Activated CD4-positive, alpha-beta T cell treated with anti-CD3 and anti-CD28 coated beads for 1 hour (primary cell): ENCODE measurements around the gene SGMS1.
"Not testable (repeated sequence)": the region's sequence is repeated elsewhere in the genome, so short reads cannot be mapped to it uniquely, and the experiment has no call there.

Experiments used
- DNase-seq: peaks from one replicate; pipeline ENCODE4 v3.0.0-alpha.2; 2020

The SGMS1 gene

GRCh38 chr10:50552771-50553535, 70.8 kb downstream of the SGMS1 start:
- DNase-seq: no peak

GRCh38 chr10:50552308-50552707, 71.4 kb downstream of the SGMS1 start:
- no peak for DNase-seq

DNA sequence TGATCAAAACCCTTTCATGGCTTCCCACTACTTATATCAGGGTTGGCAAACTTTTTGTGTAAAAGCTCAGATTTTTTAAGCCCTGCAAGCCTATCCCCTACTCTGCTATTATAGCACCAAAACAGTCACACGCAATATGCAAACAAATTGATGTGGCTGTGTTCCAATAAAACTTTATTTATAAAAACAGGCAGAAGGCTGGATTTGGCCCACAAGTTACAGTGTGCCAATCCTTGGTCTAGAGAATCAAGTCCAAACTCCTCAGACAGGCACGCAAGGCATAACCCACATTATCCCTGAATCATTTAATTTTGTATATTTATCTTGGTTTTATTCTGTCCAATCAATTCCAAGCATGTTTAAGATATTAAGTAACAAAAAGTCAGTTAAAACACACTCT, 71.9 kb downstream of the SGMS1 start:
- DNase-seq: no peak

- DNase-seq: no peak
Observed at GRCh38 chr10:50550291-50550839, 73.4 kb downstream of the SGMS1 start.

GRCh38 chr10:50549186-50549585, 74.6 kb downstream of the SGMS1 start:
- not testable (repeated sequence) for DNase-seq

DNA sequence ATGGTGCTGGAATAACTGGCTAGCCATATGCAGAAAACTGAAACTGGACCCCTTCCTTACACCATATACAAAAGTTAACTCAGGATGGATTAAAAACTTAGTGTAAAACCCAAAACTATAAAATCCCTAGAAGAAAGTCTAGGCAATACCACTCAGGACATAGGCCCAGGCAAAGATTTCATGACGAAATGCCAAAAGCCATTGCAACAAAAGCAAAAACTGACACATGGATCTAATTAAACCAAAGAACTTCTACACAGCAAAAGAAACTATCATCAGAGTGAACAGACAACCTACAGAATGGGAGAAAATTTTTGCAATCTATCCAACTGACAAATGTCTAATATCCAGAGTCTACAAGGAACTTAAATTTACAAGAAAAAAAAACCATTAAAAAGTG, 75.3 kb downstream of the SGMS1 start:
- DNase-seq: not testable (repeated sequence)

DNA sequence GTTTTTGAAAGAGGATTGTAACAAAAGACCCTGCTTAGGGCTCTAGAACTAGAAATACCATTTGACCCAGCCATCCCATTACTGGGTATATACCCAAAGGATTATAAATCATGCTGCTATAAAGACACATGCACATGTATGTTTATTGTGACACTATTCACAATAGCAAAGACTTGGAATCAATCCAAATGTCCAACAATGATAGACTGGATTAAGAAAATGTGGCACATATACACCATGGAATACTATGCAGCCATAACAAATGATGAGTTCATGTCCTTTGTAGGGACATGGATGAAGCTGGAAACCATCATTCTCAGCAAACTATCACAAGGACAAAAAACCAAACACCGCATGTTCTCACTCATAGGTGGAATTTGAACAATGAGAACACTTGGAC, 77.5 kb downstream of the SGMS1 start:
- DNase-seq: not testable (repeated sequence)

DNA sequence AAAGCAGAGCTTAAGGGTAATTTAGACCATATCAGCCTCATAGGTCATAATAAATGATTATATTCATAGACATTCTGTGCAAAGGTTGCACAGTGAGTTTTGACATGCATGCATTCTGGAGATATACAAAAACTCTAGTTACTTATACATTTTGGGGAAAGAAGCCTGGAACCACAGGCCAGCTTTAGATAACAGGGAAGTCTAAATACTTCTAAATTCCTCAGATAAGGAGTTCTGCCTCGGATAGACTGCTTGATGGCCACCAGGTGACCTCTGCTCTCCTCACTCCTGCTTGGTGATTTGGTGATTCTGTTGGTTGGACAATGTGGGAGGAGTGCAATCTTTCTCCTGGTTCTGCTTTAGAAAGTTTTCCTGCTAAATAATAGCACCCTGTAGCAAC, 77.9 kb downstream of the SGMS1 start:
- no peak for DNase-seq

GRCh38 chr10:50544857-50545429, 78.8 kb downstream of the SGMS1 start:
- no peak for DNase-seq

GRCh38 chr10:50544095-50544856, 79.5 kb downstream of the SGMS1 start:
- DNase-seq: no peak

DNA sequence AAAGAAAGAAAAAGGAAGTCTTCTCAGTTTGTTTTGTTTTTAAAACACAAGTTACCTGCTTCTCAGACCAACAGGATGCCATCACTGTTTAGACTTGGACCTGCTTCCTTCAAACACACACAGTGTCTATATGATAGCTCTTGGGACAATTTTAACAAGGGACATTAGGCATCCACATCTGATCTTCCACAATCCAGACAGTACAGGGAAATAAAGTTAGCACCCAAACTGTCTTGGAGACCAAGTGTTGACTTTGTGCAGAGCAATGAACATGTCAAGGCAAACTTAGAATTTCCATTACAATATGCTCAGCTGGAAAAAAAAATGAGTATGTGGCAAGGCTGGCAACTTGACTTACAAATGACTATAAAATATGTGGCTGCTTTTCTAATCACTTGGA, 80.9 kb downstream of the SGMS1 start:
- DNase-seq: no peak

DNA sequence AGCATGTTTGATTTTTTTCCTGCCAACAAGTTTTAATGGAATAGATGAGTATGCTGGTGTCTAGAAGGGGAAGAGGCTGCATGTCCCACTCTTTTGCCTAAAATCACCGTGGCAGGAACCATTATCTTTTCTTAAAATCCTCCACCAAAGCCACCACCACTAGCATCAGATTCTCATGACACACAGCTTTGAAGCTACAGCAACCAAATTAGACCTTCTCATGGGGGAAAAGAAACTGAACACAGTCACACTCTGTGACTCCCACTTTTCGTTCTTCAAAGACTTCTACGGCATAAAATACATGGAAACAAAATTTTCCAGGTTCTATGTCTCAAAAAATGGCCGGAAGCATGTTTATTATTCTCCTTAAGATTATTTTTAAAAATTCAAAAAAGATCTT, 81.8 kb downstream of the SGMS1 start:
- no peak for DNase-seq

GRCh38 chr10:50541317-50541716, 82.4 kb downstream of the SGMS1 start:
- no peak for DNase-seq

DNA sequence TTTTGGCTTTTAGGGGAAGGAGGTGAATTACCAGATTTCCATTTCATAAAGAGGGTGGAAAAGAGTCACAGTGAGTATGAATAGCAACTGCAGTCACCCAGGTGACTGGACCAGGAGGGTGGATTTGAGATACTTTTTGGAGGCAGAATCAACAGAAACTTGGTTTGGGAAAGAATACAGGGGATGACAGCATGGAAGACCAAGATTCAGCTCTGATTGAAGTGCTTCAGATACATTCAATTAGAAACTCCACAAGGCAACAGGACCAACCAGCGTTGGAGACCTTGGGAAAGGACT, 83.0 kb downstream of the SGMS1 start:
- no peak for DNase-seq

DNA sequence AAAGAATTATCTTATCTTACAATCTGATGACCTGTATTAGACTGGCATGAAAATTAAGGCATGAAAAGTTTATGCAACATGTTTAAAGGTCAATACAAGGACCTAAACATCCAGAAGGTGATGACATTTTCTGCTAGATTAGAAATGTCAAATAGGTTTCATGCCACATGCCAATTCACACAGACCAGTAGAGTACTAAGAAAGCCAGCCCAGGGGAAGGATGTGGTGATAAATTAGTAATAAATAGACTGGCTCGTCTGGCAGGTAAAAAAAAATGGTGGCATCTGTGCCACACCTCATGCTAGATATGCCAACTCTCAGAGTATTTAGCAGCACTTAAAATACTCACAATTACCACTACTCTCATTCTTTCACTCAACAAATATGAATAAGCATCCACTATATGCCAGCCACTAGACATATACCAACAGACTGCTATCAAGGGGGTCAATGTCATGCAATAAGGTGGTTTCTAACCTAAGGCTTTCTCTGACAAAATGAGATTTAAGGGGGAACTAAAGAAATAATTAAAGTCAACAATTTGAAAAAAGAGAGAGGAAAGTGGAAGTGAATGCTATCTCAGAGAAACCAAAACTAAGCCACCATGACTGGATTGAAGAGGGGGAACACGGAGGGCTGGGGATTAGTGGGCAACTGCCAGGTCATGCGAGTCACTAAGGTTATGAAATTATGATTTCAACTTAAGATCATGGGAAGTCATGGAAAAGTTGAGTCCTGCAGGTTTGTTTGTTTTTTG, 83.5 kb downstream of the SGMS1 start:
- DNase-seq: no peak

DNA sequence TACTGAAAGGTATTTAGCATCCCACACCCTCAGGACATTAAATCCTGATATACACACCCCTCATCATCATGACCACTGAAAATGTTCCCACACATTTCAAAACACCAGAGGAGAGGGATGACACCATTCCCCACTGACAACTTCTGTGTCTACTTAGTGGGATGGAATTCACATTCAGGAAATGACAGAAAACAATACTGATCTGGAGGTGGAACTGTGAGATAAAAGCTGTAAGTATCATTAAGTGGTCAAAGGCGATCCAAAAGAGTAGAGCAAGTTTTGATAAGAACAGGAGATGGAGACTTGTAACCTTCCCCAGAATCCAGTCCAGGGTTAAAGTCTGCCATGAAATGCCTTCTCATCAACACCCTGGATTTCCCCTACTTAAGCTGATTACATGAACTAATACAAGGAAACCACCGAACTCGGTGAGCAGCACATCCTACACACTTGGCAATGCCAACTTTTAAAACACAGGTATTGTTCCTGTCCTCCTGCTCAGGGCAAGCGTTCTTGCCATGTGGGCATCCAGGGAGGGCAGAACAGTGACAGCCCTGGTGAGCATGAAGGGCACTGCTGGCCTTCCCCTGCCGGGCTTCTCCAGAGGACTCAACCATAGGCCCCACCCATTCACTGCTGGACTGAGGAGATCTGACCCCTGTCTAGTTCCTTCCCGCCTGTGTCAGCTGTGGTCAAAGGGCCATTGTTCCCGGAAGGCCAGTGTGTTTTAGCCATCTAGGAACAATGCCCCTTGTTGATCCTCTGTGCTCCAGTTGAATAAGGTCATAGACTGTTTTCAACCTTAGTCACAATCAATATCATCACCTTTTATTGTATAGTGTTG, 85.0 kb downstream of the SGMS1 start:
- no peak for DNase-seq

DNA sequence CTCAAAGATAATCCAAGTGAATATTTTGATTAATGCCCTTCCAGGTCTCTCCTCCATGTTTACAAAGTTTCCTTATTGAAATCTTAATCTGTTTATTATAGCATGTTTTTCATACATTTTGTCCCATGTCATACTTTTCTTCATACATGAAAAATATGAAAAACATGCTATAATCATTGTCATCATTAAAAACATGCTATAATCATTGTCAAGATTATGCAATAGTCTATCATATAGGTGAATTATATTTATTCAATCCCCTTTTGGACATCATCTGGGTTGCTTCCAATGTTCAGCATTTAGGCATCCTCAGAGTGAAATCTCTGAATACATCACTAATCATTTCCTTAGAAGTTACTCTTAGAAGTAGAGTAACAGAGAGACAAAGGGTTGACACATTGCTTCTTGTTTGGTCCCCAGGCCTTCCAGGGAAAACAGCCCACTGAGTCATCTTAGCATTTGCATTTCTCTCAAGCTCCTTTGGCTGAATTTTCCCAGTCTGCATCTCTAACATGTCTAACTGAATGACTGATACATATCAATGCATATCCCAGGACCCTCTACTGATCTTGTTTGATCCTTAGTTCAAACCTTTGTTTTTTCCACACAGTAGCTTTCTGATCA, 87.0 kb downstream of the SGMS1 start:
- no peak for DNase-seq

DNA sequence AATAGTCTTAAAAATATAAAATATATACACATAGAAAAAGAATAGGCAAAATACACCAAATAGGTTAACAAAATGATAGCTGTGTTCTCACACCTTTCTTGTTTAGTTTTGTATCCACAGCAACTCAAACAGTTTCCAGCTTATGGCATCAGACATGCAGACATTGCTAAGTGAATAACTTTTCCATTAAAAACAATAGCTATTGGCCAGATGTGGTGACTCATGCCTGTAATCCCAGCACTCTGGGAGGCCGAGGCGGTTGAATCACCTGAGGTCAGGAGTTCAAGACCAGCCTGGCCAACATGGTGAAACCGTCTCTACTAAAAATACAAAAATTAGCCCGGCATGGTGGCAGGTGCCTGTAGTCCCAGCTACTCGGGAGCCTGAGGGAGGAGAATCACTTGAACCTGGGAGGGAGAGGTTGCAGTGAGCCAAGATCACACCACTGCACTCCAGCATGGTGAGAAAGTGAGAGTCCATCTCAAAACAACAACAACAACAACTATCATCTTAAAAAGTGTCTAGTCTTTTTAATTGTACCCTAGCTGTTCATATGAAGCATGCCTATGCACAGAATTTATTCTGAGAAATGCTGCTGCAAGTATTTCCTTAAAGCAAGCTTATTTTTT, 88.9 kb downstream of the SGMS1 start:
- DNase-seq: not testable (repeated sequence)

DNA sequence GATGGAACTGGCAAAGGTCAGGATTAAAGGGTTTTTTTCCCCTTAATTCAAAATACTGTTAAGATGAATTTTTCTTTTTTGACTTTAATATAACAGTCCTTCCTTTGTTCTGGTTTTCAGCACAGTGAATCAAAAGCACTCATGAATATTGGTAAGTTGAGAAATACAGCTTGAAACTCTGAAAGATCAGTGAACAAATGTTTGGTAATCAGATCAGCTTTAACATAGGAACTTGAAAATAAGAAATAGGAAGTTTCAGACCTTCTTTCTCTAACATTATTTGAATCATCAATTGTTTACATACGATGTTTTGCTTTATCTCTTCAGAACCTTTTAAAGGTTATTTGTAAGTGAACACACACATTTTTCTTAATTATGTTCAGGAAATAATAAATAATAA, 90.5 kb downstream of the SGMS1 start:
- DNase-seq: no peak

DNA sequence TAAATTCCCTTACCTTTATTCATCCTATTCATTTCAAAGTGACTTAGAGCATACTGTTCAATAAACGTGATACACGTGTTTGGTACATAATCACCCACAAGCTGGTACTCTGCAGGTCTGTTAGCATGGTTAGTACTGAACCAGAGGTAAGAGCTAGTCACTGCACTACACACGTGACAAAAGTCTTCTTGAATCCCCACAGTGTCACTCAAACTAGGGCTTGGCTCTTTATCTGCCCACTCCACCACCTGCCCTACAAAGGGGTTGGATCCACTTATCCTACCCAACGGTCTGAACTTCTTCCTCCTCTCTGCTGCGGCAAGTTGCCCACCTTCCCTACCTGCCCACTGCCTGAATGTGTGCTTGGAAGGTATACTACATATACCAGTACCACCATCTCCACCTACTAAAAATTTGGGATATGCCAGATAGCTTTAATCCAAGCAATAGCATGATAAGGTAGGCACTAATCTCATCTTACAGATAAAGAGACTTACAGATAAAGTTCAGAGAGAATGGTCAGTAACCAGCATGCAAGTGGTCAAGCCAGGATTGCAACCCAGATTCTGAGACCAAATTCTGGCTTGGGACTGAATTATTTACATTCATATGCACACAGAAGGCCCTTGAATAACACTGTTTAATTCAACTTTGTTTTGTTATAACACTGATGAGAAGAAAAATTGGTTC, 92.2 kb downstream of the SGMS1 start:
- DNase-seq: no peak

DNA sequence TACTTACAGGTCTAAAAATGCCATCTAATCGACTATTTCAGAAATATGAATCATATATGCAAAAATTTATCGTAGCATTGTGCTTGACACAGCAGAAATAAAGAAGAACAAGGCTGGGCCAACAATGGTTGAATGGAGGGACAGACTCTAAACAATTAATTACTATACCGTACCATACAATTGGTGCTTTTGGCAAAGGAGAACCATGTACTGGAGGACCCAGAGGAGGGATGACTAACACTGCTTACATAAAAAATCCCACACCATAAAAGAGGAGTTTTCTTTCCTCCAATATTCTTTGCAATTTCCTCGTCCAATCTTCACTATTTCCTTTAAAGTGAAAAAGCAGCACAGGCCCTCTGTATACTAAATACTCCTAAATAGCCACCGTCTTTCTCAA, 94.1 kb downstream of the SGMS1 start:
- DNase-seq: no peak
